M059J (cell line): ENCODE data around the gene GALNT13. TPM values are rescaled to one million over a fixed set of nuclear protein-coding genes. Genes with fewer than 3 reads are reported as not detected.

ENCODE experiments used
- DNase-seq: peaks from one replicate; pipeline ENCODE4 v3.0.0-alpha.2; 2012; ENCODE audit warnings: low read depth
- total RNA-seq: library from RNA; depleted of rRNA; stranded (reverse); fragments of >200 nt; shearing (Covaris generic); gene quantifications from 2 replicates; pipeline ENCODE4 v1.2.3, GENCODE V29; 2014; rRNA removed

GALNT13 gene
- 0.05 TPM in 1 of 2 replicates, not detected in the other for total RNA-seq

GRCh38 chr2:153871231-153872221, at the start of gene GALNT13:
Gene GALNT13 (plus strand): TSS chr2:153871922.
- peak; percentile 2 for DNase-seq

- DNase-seq, result peak; percentile 0
Observed at GRCh38 chr2:153823880-153824279, 47.8 kb upstream of the GALNT13 start.

- no peak for DNase-seq
Observed at GRCh38 chr2:153828335-153828734, 43.4 kb upstream of the GALNT13 start.

- no peak for DNase-seq
Observed at GRCh38 chr2:153834662-153835061, 37.1 kb upstream of the GALNT13 start.

GRCh38 chr2:153858250-153858649, 13.5 kb upstream of the GALNT13 start:
- no peak for DNase-seq

GRCh38 chr2:153864022-153864421, 7.7 kb upstream of the GALNT13 start:
- no peak for DNase-seq

GRCh38 chr2:153866595-153866994, 5.1 kb upstream of the GALNT13 start:
- no peak for DNase-seq

- no peak for DNase-seq
Observed at GRCh38 chr2:153870308-153870707, 1.4 kb upstream of the GALNT13 start.

GRCh38 chr2:153872311-153873051, 759 bp downstream of the GALNT13 start:
- DNase-seq, result no peak

- no peak for DNase-seq
Observed at GRCh38 chr2:153873052-153874048, 1.6 kb downstream of the GALNT13 start.

- no peak for DNase-seq
Observed at GRCh38 chr2:153875801-153876466, 4.2 kb downstream of the GALNT13 start.

GRCh38 chr2:153880926-153881325, 9.2 kb downstream of the GALNT13 start:
- DNase-seq, result no peak

- DNase-seq, result no peak
Observed at GRCh38 chr2:153886833-153887232, 15.1 kb downstream of the GALNT13 start.

- no peak for DNase-seq
Observed at GRCh38 chr2:153890576-153890975, 18.9 kb downstream of the GALNT13 start.

- DNase-seq, result no peak
Observed at GRCh38 chr2:153891051-153891450, 19.3 kb downstream of the GALNT13 start.

- DNase-seq, result no peak
Observed at GRCh38 chr2:153912798-153913396, 41.2 kb downstream of the GALNT13 start.

- DNase-seq, result no peak
Observed at GRCh38 chr2:153917570-153917969, 45.8 kb downstream of the GALNT13 start.

GRCh38 chr2:153935511-153935910, 63.8 kb downstream of the GALNT13 start:
- no peak for DNase-seq

GRCh38 chr2:153939124-153939796, 67.5 kb downstream of the GALNT13 start:
- DNase-seq, result peak; percentile 3

GRCh38 chr2:153940511-153940910, 68.8 kb downstream of the GALNT13 start:
- DNase-seq, result peak; percentile 2
